ENCODE results near the gene CST5. TPM values are rescaled to one million over a fixed set of nuclear protein-coding genes. Genes with fewer than 3 reads are reported as not detected.
"Not testable (repeated sequence)": the region's sequence is repeated elsewhere in the genome, so short reads cannot be mapped to it uniquely, and the experiment has no call there.

Gene CST5
- total and polyA plus RNA-seq, 9 donors = not detected

DNA sequence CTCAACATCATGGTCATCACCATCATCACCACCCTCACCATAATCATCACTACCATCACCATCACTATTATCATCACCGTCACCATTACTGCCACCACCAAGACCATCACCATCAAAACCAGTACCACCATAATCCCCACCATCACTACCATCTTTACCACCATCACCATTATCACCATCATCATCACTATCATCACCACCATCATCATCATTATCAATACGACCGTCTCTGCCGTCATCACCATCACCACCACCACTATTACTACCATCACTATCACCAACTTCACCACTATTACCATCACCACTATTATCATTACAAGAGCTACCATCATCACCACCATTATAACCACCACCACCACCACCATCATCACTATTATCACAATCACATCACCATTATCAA is 11.3 kb upstream of the CST5 start:
- H3K27ac ChIP-seq (ENCODE audit: low read length); H3K4me1 ChIP-seq (ENCODE audit: control insufficient read depth, insufficient read depth, low read length); H3K9me3 ChIP-seq (replicated peaks; ENCODE audit: control insufficient read depth, low read depth, low read length); H3K27me3 ChIP-seq (ENCODE audit: control insufficient read depth, insufficient read depth, low read length); DNase-seq; H3K4me3 ChIP-seq (ENCODE audit: low read length); H3K36me3 ChIP-seq (ENCODE audit: control insufficient read depth, insufficient read depth, low read length): not testable (repeated sequence)
- 95% methylated on average over 4 of the region's 4 CpGs for WGBS (ENCODE audit: insufficient coverage)

GRCh38 chr20:23889775-23890187 is 10.2 kb upstream of the CST5 start:
- DNase-seq = peak; percentile 42
- no peak overlapping the region for H3K27ac ChIP-seq (ENCODE audit: low read length)
- no peak overlapping the region for H3K4me3 ChIP-seq (ENCODE audit: low read length)
- H3K27me3 ChIP-seq (ENCODE audit: control insufficient read depth, insufficient read depth, low read length) = no peaks in the 10 kb centered on the region
- H3K36me3 ChIP-seq (ENCODE audit: control insufficient read depth, insufficient read depth, low read length) = no peaks in the 10 kb centered on the region
- WGBS (ENCODE audit: insufficient coverage) = 77% methylated on average over 5 of the region's 8 CpGs
- H3K4me1 ChIP-seq (ENCODE audit: control insufficient read depth, insufficient read depth, low read length) = no peaks in the 10 kb centered on the region
- H3K9me3 ChIP-seq (replicated peaks; ENCODE audit: control insufficient read depth, low read depth, low read length) = no peaks in the 10 kb centered on the region

GRCh38 chr20:23887856-23888255 is 8.3 kb upstream of the CST5 start:
- DNase-seq = no peak
- Histone ChIP-seq H3K27ac (ENCODE audit: low read length) (no peak overlapping the region), H3K9me3 (replicated peaks; ENCODE audit: control insufficient read depth, low read depth, low read length) (no peaks in the 10 kb centered on the region), H3K4me1 (ENCODE audit: control insufficient read depth, insufficient read depth, low read length) (no peaks in the 10 kb centered on the region), H3K27me3 (ENCODE audit: control insufficient read depth, insufficient read depth, low read length) (no peaks in the 10 kb centered on the region), H3K36me3 (ENCODE audit: control insufficient read depth, insufficient read depth, low read length) (no peaks in the 10 kb centered on the region), H3K4me3 (ENCODE audit: low read length) (no peak overlapping the region)
- WGBS (ENCODE audit: insufficient coverage) = 57% methylated on average over 1 of the region's 2 CpGs

DNA sequence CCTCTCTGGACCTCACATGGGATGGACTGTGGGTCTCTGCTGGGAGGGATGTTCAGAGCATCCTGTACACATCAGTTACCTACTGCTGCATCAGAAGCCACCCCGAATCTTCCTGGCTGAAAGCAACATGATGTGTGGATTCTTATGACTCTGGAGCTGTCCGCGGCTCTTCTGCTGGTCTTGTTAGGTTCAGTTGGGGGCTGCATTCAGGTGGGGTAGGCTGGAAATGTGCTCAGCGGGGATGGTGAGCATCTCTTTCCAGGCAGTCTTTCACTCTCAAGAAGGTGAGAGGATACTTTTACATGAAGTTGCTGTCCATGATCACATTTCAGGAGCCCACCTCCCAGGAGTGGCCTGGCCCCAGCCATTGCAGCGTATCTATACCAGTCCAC is 5.2 kb upstream of the CST5 start:
- Histone ChIP-seq H3K36me3 (ENCODE audit: control insufficient read depth, insufficient read depth, low read length) (no peaks in the 10 kb centered on the region), H3K4me1 (ENCODE audit: control insufficient read depth, insufficient read depth, low read length) (no peaks in the 10 kb centered on the region), H3K27me3 (ENCODE audit: control insufficient read depth, insufficient read depth, low read length) (no peaks in the 10 kb centered on the region), H3K4me3 (ENCODE audit: low read length) (no peak overlapping the region), H3K27ac (ENCODE audit: low read length) (no peak overlapping the region), H3K9me3 (replicated peaks; ENCODE audit: control insufficient read depth, low read depth, low read length) (no peaks in the 10 kb centered on the region)
- WGBS (ENCODE audit: insufficient coverage) = 90% methylated on average over 2 of the region's 5 CpGs
- no peak for DNase-seq

DNA sequence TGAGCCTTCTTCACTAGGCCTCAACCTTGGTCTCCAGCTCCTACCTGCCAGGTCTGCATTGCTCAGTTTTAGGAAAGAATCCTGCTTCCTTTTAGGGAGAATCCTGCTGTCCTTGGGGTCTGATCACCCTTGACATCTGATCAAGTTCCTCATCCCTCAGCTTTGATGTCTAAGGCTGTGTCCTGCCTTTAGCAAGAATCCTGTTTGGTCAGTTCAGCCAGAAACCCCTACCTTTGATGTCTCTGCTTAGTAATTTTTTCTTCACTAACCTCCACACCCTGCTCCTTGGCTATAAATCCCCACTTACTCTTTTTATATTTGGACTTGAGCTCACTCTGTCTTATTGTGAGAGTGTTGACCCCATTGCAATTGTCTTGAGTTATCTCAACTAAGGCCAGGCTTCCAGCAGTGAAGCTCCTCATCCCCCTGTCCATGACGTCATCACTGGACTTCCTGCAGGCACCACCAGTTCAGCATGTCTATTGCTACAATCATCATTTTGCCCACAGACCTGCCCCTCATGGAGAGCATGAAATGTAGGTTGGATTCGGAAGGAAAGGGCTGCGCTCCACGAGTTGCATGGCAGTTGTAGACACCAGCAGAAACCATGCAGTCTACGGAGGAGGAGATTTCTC is 4.7 kb upstream of the CST5 start:
- Histone ChIP-seq H3K4me1 (ENCODE audit: control insufficient read depth, insufficient read depth, low read length) (no peaks in the 10 kb centered on the region), H3K9me3 (replicated peaks; ENCODE audit: control insufficient read depth, low read depth, low read length) (no peaks in the 10 kb centered on the region), H3K27me3 (ENCODE audit: control insufficient read depth, insufficient read depth, low read length) (no peaks in the 10 kb centered on the region), H3K36me3 (ENCODE audit: control insufficient read depth, insufficient read depth, low read length) (no peaks in the 10 kb centered on the region), H3K4me3 (ENCODE audit: low read length) (no peak overlapping the region), H3K27ac (ENCODE audit: low read length) (no peak overlapping the region)
- no peak for DNase-seq
- WGBS (ENCODE audit: insufficient coverage) = 72% methylated on average over 4 of the region's 5 CpGs

- Histone ChIP-seq H3K4me1 (ENCODE audit: control insufficient read depth, insufficient read depth, low read length) (no peaks in the 10 kb centered on the region), H3K36me3 (ENCODE audit: control insufficient read depth, insufficient read depth, low read length) (no peaks in the 10 kb centered on the region), H3K27me3 (ENCODE audit: control insufficient read depth, insufficient read depth, low read length) (no peaks in the 10 kb centered on the region), H3K9me3 (replicated peaks; ENCODE audit: control insufficient read depth, low read depth, low read length) (no peaks in the 10 kb centered on the region), H3K27ac (ENCODE audit: low read length) (no peak overlapping the region), H3K4me3 (ENCODE audit: low read length) (no peak overlapping the region)
- 78% methylated on average over 3 of the region's 6 CpGs for WGBS (ENCODE audit: insufficient coverage)
- no peak for DNase-seq
Measured at GRCh38 chr20:23881371-23881770, 1.8 kb upstream of the CST5 start.

DNA sequence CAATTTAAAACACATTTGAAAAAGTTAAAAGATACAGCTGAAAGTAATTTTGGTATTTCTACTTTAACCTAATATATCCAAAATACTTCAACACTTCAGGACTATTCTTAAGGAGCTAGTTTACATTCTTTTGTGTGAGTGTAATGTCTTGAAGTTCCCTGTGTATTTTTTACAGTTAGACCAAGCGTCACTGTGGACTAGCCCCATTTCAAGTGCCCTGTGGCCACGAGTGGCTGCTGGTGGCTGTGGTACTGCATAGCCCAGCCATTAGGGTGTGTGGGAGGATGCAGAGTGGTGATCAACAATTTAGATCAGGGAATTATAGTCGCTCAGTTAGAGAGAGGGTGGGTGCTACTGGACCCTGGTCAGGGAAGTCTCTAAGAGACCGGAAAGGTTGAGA is 869 bp upstream of the CST5 start:
- Histone ChIP-seq H3K27me3 (ENCODE audit: control insufficient read depth, insufficient read depth, low read length) (no peaks in the 10 kb centered on the region), H3K27ac (ENCODE audit: low read length) (no peak overlapping the region), H3K4me1 (ENCODE audit: control insufficient read depth, insufficient read depth, low read length) (no peaks in the 10 kb centered on the region), H3K9me3 (replicated peaks; ENCODE audit: control insufficient read depth, low read depth, low read length) (no peaks in the 10 kb centered on the region), H3K4me3 (ENCODE audit: low read length) (no peak overlapping the region), H3K36me3 (ENCODE audit: control insufficient read depth, insufficient read depth, low read length) (no peaks in the 10 kb centered on the region)
- DNase-seq = no peak
- 67% methylated on average over 4 of the region's 4 CpGs for WGBS (ENCODE audit: insufficient coverage)

GRCh38 chr20:23879811-23880374 is 345 bp upstream of the CST5 start:
- Histone ChIP-seq H3K27me3 (ENCODE audit: control insufficient read depth, insufficient read depth, low read length) (no peaks in the 10 kb centered on the region), H3K4me3 (ENCODE audit: low read length) (no peak overlapping the region), H3K36me3 (ENCODE audit: control insufficient read depth, insufficient read depth, low read length) (no peaks in the 10 kb centered on the region), H3K9me3 (replicated peaks; ENCODE audit: control insufficient read depth, low read depth, low read length) (no peaks in the 10 kb centered on the region), H3K27ac (ENCODE audit: low read length) (no peak overlapping the region), H3K4me1 (ENCODE audit: control insufficient read depth, insufficient read depth, low read length) (no peaks in the 10 kb centered on the region)
- no peak for DNase-seq
- WGBS (ENCODE audit: insufficient coverage) = 55% methylated on average over 6 of the region's 8 CpGs

DNA sequence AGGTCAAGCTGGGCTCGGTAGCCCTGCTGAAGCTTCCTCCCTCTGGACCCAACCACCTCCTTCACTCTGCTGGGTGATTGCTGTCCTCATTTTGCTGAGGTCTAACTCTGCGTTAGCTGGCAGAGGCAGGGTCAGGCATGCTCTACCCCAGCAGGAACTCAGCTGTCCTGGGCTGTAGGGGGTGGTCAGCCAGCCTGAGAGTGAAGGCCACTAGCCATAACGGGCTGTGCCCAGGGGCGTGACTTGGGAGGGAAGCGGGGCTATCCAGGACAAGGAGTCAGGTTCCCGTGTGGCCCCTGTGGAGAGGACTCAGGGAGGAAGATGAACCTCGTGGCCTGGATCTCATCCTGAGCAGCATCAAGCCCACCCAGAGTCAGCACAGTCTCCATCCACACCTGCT is 761 bp downstream of the CST5 start:
- WGBS (ENCODE audit: insufficient coverage) = 68% methylated on average over 7 of the region's 7 CpGs
- no peak overlapping the region for H3K4me3 ChIP-seq (ENCODE audit: low read length)
- H3K27me3 ChIP-seq (ENCODE audit: control insufficient read depth, insufficient read depth, low read length) = no peaks in the 10 kb centered on the region
- no peaks in the 10 kb centered on the region for H3K36me3 ChIP-seq (ENCODE audit: control insufficient read depth, insufficient read depth, low read length)
- no peak for DNase-seq
- no peak overlapping the region for H3K27ac ChIP-seq (ENCODE audit: low read length)
- no peaks in the 10 kb centered on the region for H3K9me3 ChIP-seq (replicated peaks; ENCODE audit: control insufficient read depth, low read depth, low read length)
- H3K4me1 ChIP-seq (ENCODE audit: control insufficient read depth, insufficient read depth, low read length) = no peaks in the 10 kb centered on the region

GRCh38 chr20:23878016-23878542 is 1.5 kb downstream of the CST5 start:
- WGBS (ENCODE audit: insufficient coverage) = no CpG with 5 or more reads among the region's 2 CpGs
- not testable (repeated sequence) for DNase-seq

More at GRCh38 chr20:23878016-23878542, 1.5 kb downstream of the CST5 start:
- not testable (repeated sequence) for H3K4me3 ChIP-seq (ENCODE audit: low read length); H3K36me3 ChIP-seq (ENCODE audit: control insufficient read depth, insufficient read depth, low read length); H3K27me3 ChIP-seq (ENCODE audit: control insufficient read depth, insufficient read depth, low read length); H3K27ac ChIP-seq (ENCODE audit: low read length); H3K4me1 ChIP-seq (ENCODE audit: control insufficient read depth, insufficient read depth, low read length); H3K9me3 ChIP-seq (replicated peaks; ENCODE audit: control insufficient read depth, low read depth, low read length)

Data from muscle of leg (tissue), 11 donors.